PC-9 (cell line): ENCODE results near the gene AFAP1. TPM values are rescaled to one million over a fixed set of nuclear protein-coding genes. Genes with fewer than 3 reads are reported as not detected.

Experiments
- BruUV-seq: library from RNA; stranded (reverse); fragments of 400-500 nt; replicated peaks from 2 replicates; lab custom pipeline; 2021; lab: Mats Ljungman, UMichigan
- CTCF ChIA-PET: fragments of 300-600 bp; sonication (Branson Sonifier 250); formaldehyde crosslinking; loops from one replicate; lab custom pipeline; 2022; ENCODE audit warnings: antibody characterized with exemption; lab: Charles Lee
- POLR2A ChIA-PET: fragments of 300-600 bp; sonication (Branson Sonifier 250); formaldehyde crosslinking; loops from one replicate; lab custom pipeline; 2022; ENCODE audit warnings: antibody characterized with exemption; ENCODE audit not compliant: unreplicated experiment; lab: Charles Lee
- DNase-seq, 2 experiments: peaks; one replicate each; pipeline versions ENCODE4 v3.0.0 to v3.0.0-alpha.2; 2015 to 2022; ENCODE audit warnings: mixed read lengths in 1 of 2
- H2AFZ ChIP-seq: fragments of 200-600 bp; sonication (generic); 2 replicates; pipeline ENCODE4 v1.8.1; 2017; ENCODE audit warnings: antibody characterized with exemption
- H3F3A ChIP-seq: fragments of 200-600 bp; sonication (generic); 2 replicates; pipeline ENCODE4 v1.8.1; 2017; ENCODE audit warnings: antibody characterized with exemption, mild to moderate bottlenecking, low read depth; ENCODE audit not compliant: insufficient read depth
- H3K27ac ChIP-seq: fragments of 200-600 bp; sonication (generic); 2 replicates; pipeline ENCODE4 v1.6.1; 2016; ENCODE audit warnings: mixed run types
- H3K27me3 ChIP-seq: fragments of 200-600 bp; sonication (generic); 2 replicates; pipeline ENCODE4 v1.6.1; 2016; ENCODE audit warnings: low read depth, mixed run types; ENCODE audit not compliant: insufficient read depth
- H3K36me3 ChIP-seq: fragments of 200-600 bp; sonication (generic); 2 replicates; pipeline ENCODE4 v1.6.1; 2016; ENCODE audit warnings: low read depth, mixed run types
- H3K4me1 ChIP-seq: fragments of 200-600 bp; sonication (generic); replicated peaks from 2 replicates; pipeline ENCODE4 v1.6.1; 2016; ENCODE audit warnings: mixed run types; ENCODE audit not compliant: insufficient read depth
- H3K4me2 ChIP-seq: fragments of 200-600 bp; sonication (generic); 2 replicates; pipeline ENCODE4 v1.6.1; 2017; ENCODE audit warnings: mixed run types
- H3K4me3 ChIP-seq: fragments of 200-600 bp; sonication (generic); 2 replicates; pipeline ENCODE4 v1.6.1; 2016; ENCODE audit warnings: mixed run types
- H3K79me2 ChIP-seq: fragments of 200-600 bp; sonication (generic); 2 replicates; pipeline ENCODE4 v1.6.1; 2017; ENCODE audit warnings: low read depth, mixed run types
- H3K9me2 ChIP-seq: fragments of 200-600 bp; sonication (generic); 2 replicates; pipeline ENCODE4 v1.8.1; 2017; ENCODE audit warnings: mild to moderate bottlenecking; ENCODE audit not compliant: insufficient read depth
- H3K9me3 ChIP-seq: fragments of 200-600 bp; sonication (generic); 2 replicates; pipeline ENCODE4 v1.8.1; 2016; ENCODE audit warnings: low read depth; ENCODE audit not compliant: insufficient read depth
- H4K20me1 ChIP-seq: fragments of 200-600 bp; sonication (generic); 2 replicates; pipeline ENCODE4 v1.8.1; 2017; ENCODE audit not compliant: insufficient read depth
- EZH2 ChIP-seq: fragments of 200-600 bp; sonication (generic); IDR thresholded peaks from 2 replicates; pipeline ENCODE4 v1.8.0; 2017; ENCODE audit warnings: antibody characterized with exemption, low read depth
- intact Hi-C: fragments of 100-400 bp; cut with micrococcal nuclease; formaldehyde crosslinking; loops from one replicate; pipeline ENCODE4 v1.10.0; 2022; ENCODE audit not compliant: unreplicated experiment
- total RNA-seq: library from RNA; stranded (reverse); gene quantifications from 2 replicates; pipeline ENCODE4 v1.2.3, GENCODE V29; 2021
- TF ChIP-seq, protein P1 (sequence below): fragments of 200-600 bp; sonication (generic); conservative IDR thresholded peaks from 2 replicates; pipeline ENCODE4 v1.6.1; 2017; ENCODE audit warnings: mixed run types, antibody characterized with exemption, mild to moderate bottlenecking, moderate library complexity

The AFAP1 gene
- total RNA-seq, 1 experiment from 2014 or later, result 69.6 TPM

DNA sequence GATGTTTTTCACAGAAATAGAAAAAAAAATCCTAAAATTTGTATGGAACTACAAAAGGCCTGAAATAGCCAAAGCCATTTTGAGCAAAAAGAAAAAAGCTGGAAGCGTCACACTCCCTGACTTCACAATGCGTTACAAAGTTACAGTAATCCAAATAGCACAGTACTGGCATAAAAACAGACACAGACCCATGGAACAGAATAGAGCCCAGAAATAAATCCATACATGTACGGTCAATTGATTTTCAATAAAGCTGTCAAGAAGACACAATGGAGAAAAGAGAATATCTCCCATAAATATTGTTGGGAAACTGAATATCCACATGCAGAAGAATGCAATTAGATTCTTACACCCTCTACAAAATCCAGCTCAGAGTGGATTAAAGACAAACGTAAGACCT is 208.2 kb downstream of the AFAP1 start:
- Histone ChIP-seq H3K9me3 (no peaks in the 10 kb centered on the region), H4K20me1 (no peaks in the 10 kb centered on the region), H3F3A (no peaks in the 10 kb centered on the region), H3K79me2 (no peaks in the 10 kb centered on the region), H3K27me3 (no peaks in the 10 kb centered on the region), H3K9me2 (no peaks in the 10 kb centered on the region), H3K4me1 (no peaks in the 10 kb centered on the region), H3K4me2 (no peak overlapping the region), H3K27ac (no peak overlapping the region), H3K4me3 (no peak overlapping the region), H2AFZ (no peak overlapping the region), H3K36me3 (no peaks in the 10 kb centered on the region)
- POLR2A ChIA-PET, result no interaction called here
- BruUV-seq, result no TSS peak
- intact Hi-C loops, result no loop called here
- CTCF ChIA-PET, result no interaction called here
- no peak for DNase-seq
- TF ChIP-seq, protein P1, sequence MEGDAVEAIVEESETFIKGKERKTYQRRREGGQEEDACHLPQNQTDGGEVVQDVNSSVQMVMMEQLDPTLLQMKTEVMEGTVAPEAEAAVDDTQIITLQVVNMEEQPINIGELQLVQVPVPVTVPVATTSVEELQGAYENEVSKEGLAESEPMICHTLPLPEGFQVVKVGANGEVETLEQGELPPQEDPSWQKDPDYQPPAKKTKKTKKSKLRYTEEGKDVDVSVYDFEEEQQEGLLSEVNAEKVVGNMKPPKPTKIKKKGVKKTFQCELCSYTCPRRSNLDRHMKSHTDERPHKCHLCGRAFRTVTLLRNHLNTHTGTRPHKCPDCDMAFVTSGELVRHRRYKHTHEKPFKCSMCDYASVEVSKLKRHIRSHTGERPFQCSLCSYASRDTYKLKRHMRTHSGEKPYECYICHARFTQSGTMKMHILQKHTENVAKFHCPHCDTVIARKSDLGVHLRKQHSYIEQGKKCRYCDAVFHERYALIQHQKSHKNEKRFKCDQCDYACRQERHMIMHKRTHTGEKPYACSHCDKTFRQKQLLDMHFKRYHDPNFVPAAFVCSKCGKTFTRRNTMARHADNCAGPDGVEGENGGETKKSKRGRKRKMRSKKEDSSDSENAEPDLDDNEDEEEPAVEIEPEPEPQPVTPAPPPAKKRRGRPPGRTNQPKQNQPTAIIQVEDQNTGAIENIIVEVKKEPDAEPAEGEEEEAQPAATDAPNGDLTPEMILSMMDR, result no peak
- TF ChIP-seq EZH2, result no peak

DNA sequence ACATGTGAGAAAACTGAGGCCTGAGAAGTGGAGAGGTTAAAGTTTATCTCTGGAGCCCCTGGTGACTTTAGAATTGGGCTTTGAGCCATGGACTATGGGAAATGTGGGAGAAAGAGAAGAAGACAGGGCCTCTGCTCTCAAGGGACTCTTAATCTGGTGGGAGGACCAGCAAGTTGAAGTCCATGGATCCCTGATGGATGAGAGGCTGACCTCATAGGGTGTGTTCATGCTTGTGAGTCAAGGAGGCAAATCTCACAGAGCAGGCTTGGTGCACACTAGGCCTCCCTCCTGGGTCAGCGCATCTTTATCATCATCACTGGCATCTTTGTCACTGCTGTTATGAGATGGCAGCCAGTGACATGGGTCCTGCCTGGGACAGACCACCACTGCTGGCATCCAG is 211.9 kb downstream of the AFAP1 start:
- DNase-seq, result no peak
- H3K4me1 ChIP-seq, result no peaks in the 10 kb centered on the region
- H3K4me2 ChIP-seq, result no peak overlapping the region
- intact Hi-C loops, result no loop called here
- H3K4me3 ChIP-seq, result no peak overlapping the region
- POLR2A ChIA-PET, result no interaction called here
- no TSS peak for BruUV-seq
- H3K79me2 ChIP-seq, result no peaks in the 10 kb centered on the region
- no peaks in the 10 kb centered on the region for H3F3A ChIP-seq
- H4K20me1 ChIP-seq, result no peaks in the 10 kb centered on the region
- H3K27ac ChIP-seq, result no peak overlapping the region
- H3K27me3 ChIP-seq, result no peaks in the 10 kb centered on the region
- no peaks in the 10 kb centered on the region for H3K9me3 ChIP-seq
- TF ChIP-seq, protein P1, result no peak
- no peak for TF ChIP-seq EZH2
- H2AFZ ChIP-seq, result no peak overlapping the region
- CTCF ChIA-PET, result no interaction called here
- no peaks in the 10 kb centered on the region for H3K36me3 ChIP-seq
- H3K9me2 ChIP-seq, result no peaks in the 10 kb centered on the region

DNA sequence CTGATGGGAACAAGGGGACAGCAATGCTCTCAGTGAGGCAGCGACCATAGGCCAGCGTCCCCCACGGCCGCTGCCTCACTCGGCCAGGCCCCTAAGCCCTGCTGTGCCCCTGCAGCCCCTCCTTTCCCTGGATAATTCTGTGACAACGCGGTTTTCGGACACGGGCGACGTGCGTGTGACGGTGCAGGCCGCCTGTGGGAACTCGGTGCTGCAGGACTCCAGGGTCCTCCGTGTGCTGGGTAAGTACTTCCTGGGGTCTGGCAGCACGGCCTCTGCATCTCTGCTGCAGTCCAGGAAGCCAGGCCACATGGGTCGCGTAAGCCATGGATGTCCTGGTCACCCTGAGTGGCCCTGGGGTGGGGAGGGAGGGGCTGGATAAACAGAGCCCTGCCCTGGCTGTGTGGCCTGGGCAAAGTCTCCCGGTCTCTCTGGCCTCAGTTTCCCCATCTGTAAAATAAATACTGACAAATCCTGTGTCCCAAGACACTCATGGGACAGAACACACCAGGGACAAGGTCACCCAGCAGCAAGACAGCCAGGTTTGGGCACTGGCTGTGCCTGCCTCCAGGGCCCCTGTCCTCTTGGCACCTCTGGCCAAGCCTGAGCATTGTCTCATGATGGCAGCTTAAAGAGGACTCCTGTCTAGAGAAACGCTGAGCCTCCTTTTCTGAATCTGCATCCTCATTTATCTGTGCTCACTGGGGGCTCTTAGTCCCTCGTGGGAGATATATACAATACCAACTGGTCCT is 212.8 kb downstream of the AFAP1 start:
- H3K4me3 ChIP-seq, result no peak overlapping the region
- H4K20me1 ChIP-seq, result no peaks in the 10 kb centered on the region
- H3K9me3 ChIP-seq, result no peaks in the 10 kb centered on the region
- H3K4me2 ChIP-seq, result no peak overlapping the region
- no peaks in the 10 kb centered on the region for H3K36me3 ChIP-seq
- TF ChIP-seq, protein P1, result no peak
- no peak for TF ChIP-seq EZH2
- no TSS peak for BruUV-seq
- intact Hi-C loops, result no loop called here
- ChIA-PET POLR2A (no interaction called here), CTCF (no interaction called here)
- no peak for DNase-seq
- no peaks in the 10 kb centered on the region for H3K4me1 ChIP-seq
- H2AFZ ChIP-seq, result no peak overlapping the region
- H3F3A ChIP-seq, result no peaks in the 10 kb centered on the region
- no peaks in the 10 kb centered on the region for H3K9me2 ChIP-seq
- H3K27ac ChIP-seq, result no peak overlapping the region
- no peaks in the 10 kb centered on the region for H3K79me2 ChIP-seq
- no peaks in the 10 kb centered on the region for H3K27me3 ChIP-seq
